A549 (cell line): ENCODE measurements around the gene PPIE. TPM values are rescaled to one million over a fixed set of nuclear protein-coding genes. Genes with fewer than 3 reads are reported as not detected.

Source experiments
- ATAC-seq, 2 experiments: fragments of 200-7000 bp in 1 of 2; fragments of >200 bp in 1 of 2; cut with Nextera tagmentation in 1 of 2; cut with Tn5 transposase in 1 of 2; 3 replicates each; pipeline versions ENCODE4 v1.8.0 to v1.9.1; 2018 to 2020; ENCODE audit warnings: mild to moderate bottlenecking in 1 of 2, moderate library complexity in 1 of 2
- CTCF ChIA-PET: fragments of 300-600 bp; sonication (Branson Sonifier 250); formaldehyde crosslinking; extraction: SDS; loops from one replicate; lab custom pipeline; 2021; ENCODE audit warnings: antibody characterized with exemption, inconsistent platforms; lab: Yijun Ruan, JAX
- POLR2A ChIA-PET: fragments of 350-600 bp; formaldehyde crosslinking; extraction: SDS; loops from one replicate; lab custom pipeline; 2021; ENCODE audit warnings: antibody characterized with exemption, inconsistent platforms; lab: Yijun Ruan, JAX
- DNase-seq, 2 experiments: peaks; one replicate each; pipeline versions ENCODE4 v3.0.0 to v3.0.0-alpha.2; 2011 to 2016; ENCODE audit warnings: low read depth in 1 of 2, low spot score in 1 of 2
- FAIRE-seq: peaks from 2 replicates; lab custom pipeline; 2011; peaks lifted over from hg19 to GRCh38; lab: Jason Lieb, UNC
- H3K27ac ChIP-seq, 2 experiments: fragments of >200 bp; sonication (Bioruptor Twin); formaldehyde crosslinking; 3 replicates each; pipeline ENCODE4 v1.5.1; 2016 to 2017
- H3K4me1 ChIP-seq: fragments of >200 bp; sonication (Bioruptor Twin); formaldehyde crosslinking; 3 replicates; pipeline ENCODE4 v1.6.1; 2016
- H3K4me2 ChIP-seq: fragments of >200 bp; sonication (Bioruptor Twin); formaldehyde crosslinking; 3 replicates; pipeline ENCODE4 v1.6.1; 2016
- H3K4me3 ChIP-seq: fragments of >200 bp; sonication (Bioruptor Twin); formaldehyde crosslinking; 3 replicates; pipeline ENCODE4 v1.5.1; 2016
- H3K9me3 ChIP-seq: fragments of >200 bp; sonication (Bioruptor Twin); formaldehyde crosslinking; 3 replicates; pipeline ENCODE4 v1.6.1; 2016
- ATOH8 ChIP-seq: fragments of 250-450 bp; sonication (Bioruptor Pico); IDR thresholded peaks from 2 replicates; pipeline ENCODE4 v1.5.0; 2020; ENCODE audit warnings: low read depth, mild to moderate bottlenecking, moderate library complexity
- CTCF ChIP-seq: fragments of >200 bp; sonication (Bioruptor Twin); formaldehyde crosslinking; IDR thresholded peaks from 3 replicates; pipeline ENCODE4 v1.5.1; 2016
- EHF ChIP-seq: fragments of 250-450 bp; sonication (Bioruptor Pico); IDR thresholded peaks from 2 replicates; pipeline ENCODE4 v1.5.0; 2020; ENCODE audit warnings: mild to moderate bottlenecking
- ESRRA ChIP-seq: fragments of 150-350 bp; IDR thresholded peaks from 2 replicates; pipeline ENCODE4 v1.6.1; 2014; ENCODE audit warnings: mild to moderate bottlenecking, low read length, borderline replicate concordance
- FOXS1 ChIP-seq: fragments of 250-450 bp; sonication (Bioruptor Pico); IDR thresholded peaks from 2 replicates; pipeline ENCODE4 v1.5.0; 2020; ENCODE audit warnings: mild to moderate bottlenecking, moderate library complexity
- GATA3 ChIP-seq: IDR thresholded peaks from 2 replicates; pipeline ENCODE4 v1.6.1; 2012; ENCODE audit warnings: borderline replicate concordance
- JUN ChIP-seq, 2 experiments: fragments of >200 bp; sonication (Bioruptor Twin); formaldehyde crosslinking; IDR thresholded peaks; 2 replicates in 1 of 2; 3 replicates in 1 of 2; pipeline ENCODE4 v1.6.1; 2016 to 2017
- KDM5A ChIP-seq: fragments of 200-600 bp; sonication (generic); IDR thresholded peaks from 2 replicates; pipeline ENCODE4 v1.6.1; 2016; ENCODE audit warnings: antibody characterized with exemption, mild to moderate bottlenecking
- MAFK ChIP-seq: fragments of 450-650 bp; IDR thresholded peaks from 2 replicates; pipeline ENCODE4 v1.6.1; 2014; ENCODE audit not compliant: partially characterized antibody
- MAX ChIP-seq: IDR thresholded peaks from 2 replicates; pipeline ENCODE4 v1.6.1; 2012
- MAZ ChIP-seq: fragments of 150-350 bp; IDR thresholded peaks from 2 replicates; pipeline ENCODE4 v1.6.1; 2014; ENCODE audit warnings: antibody characterized with exemption, low read depth, low read length, borderline replicate concordance
- NFE2L2 ChIP-seq: fragments of 150-350 bp; conservative IDR thresholded peaks from 2 replicates; pipeline ENCODE4 v1.6.1; 2014; ENCODE audit warnings: low read length
- NPAS2 ChIP-seq: fragments of 250-450 bp; sonication (Bioruptor Pico); IDR thresholded peaks from 2 replicates; pipeline ENCODE4 v1.8.0; 2022; ENCODE audit warnings: mild to moderate bottlenecking, moderate library complexity, borderline replicate concordance
- REST ChIP-seq: fragments of 200-600 bp; sonication (generic); IDR thresholded peaks from 2 replicates; pipeline ENCODE4 v1.6.1; 2016; ENCODE audit warnings: antibody characterized with exemption, mild to moderate bottlenecking, moderate library complexity
- RNF2 ChIP-seq: fragments of 200-600 bp; sonication (generic); IDR thresholded peaks from 2 replicates; pipeline ENCODE4 v1.6.1; 2016; ENCODE audit warnings: low read depth, mild to moderate bottlenecking, antibody characterized with exemption, moderate library complexity, borderline replicate concordance
- SMC3 ChIP-seq: fragments of >200 bp; sonication (Bioruptor Twin); formaldehyde crosslinking; IDR thresholded peaks from 3 replicates; pipeline ENCODE4 v1.6.1; 2018; ENCODE audit warnings: inconsistent platforms
- SREBF2 ChIP-seq: fragments of 450-650 bp; IDR thresholded peaks from 2 replicates; pipeline ENCODE4 v1.6.1; 2014; ENCODE audit warnings: mild to moderate bottlenecking, moderate library complexity
- TFCP2L1 ChIP-seq: fragments of 250-450 bp; sonication (Bioruptor Pico); IDR thresholded peaks from 2 replicates; pipeline ENCODE4 v1.5.0; 2021; ENCODE audit warnings: mild to moderate bottlenecking
- TP53 ChIP-seq: fragments of 250-450 bp; sonication (Bioruptor Pico); IDR thresholded peaks from 2 replicates; pipeline ENCODE4 v1.5.0; 2021; ENCODE audit warnings: mild to moderate bottlenecking, moderate library complexity
- ZC3H11A ChIP-seq: fragments of 450-650 bp; IDR thresholded peaks from 2 replicates; pipeline ENCODE4 v1.6.1; 2014; ENCODE audit warnings: antibody characterized with exemption, mild to moderate bottlenecking
- ZNF302 ChIP-seq: fragments of 250-450 bp; sonication (Bioruptor Pico); IDR thresholded peaks from 2 replicates; pipeline ENCODE4 v1.9.0; 2021; ENCODE audit warnings: inconsistent platforms, mild to moderate bottlenecking, moderate library complexity
- WGBS: methylation state at CpG from one replicate; pipeline ENCODE4 v1.1.6; 2017; ENCODE audit errors: missing lambda C conversion rate; 5-methylcytosine and 5-hydroxymethylcytosine counted together
- polyA plus RNA-seq, 4 experiments: library from polyadenylated mRNA; depleted of rRNA in 3 of 4; stranded (reverse); fragments of >200 nt; fragmentation: RNase III in 1 of 4; extraction: RNeasy Plus Mini Kit Qiagen cat#74134 plus additional on column Dnase treatment in 1 of 4; gene quantifications; 2 replicates in 3 of 4; 3 replicates in 1 of 4; pipeline ENCODE4 v1.2.3, GENCODE V29; 2011 to 2017
- TF ChIP-seq, protein P1 (sequence below): IDR thresholded peaks from 2 replicates; pipeline ENCODE4 v1.6.1; 2012; ENCODE audit warnings: low read depth, borderline replicate concordance
- TF ChIP-seq, protein P2 (sequence below): fragments of 150-350 bp; IDR thresholded peaks from 2 replicates; pipeline ENCODE4 v1.6.1; 2014; ENCODE audit warnings: low read depth, mild to moderate bottlenecking, low read length

PPIE gene
- polyA plus RNA-seq, 2 of the 4 experiments (the other 2 are of a cell fraction): 46.6 to 75.6 TPM

DNA sequence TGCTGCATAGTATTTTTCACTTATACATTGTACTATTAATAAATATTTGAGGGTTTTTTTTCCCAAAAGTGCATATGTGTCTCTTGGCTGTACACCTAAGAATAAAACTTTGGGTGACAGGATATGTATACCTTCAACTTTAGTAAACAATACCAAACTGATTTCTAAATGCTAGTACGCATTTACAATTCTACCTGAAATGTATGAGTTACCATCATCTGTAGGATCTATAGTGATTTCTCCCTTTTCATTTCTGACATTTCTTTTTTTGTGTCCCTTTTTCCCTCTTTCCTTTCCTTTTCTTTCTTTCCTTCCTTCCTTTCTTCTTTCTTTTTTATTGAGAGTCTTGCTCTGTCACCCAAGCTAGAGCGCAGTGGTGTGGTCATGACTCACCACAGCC is 66.7 kb downstream of the PPIE start (continued):
- no peak for TF ChIP-seq TFCP2L1
- no peak for TF ChIP-seq JUN (IDR thresholded peaks at IDR 0.05)
- no peak for TF ChIP-seq MAX
- no peak for TF ChIP-seq ATOH8
- no peak for TF ChIP-seq ZC3H11A
- TF ChIP-seq FOXS1 (CRISPR knock-in tag): no peak

- ATAC-seq (no peak), FAIRE-seq (no peak), DNase-seq (no peak)
- ChIA-PET POLR2A (no interaction called here), CTCF (interaction anchor here (1.8 kb wide), 1 partner anchor 9 kb away, joined by 12 read pairs; no protein-coding TSS in a partner anchor)
- no peak overlapping the region for H3K4me2 ChIP-seq
- no peak for TF ChIP-seq FOXS1 (CRISPR knock-in tag)
- peak; percentile 23 for TF ChIP-seq MAFK
- WGBS: 56% methylated on average over 7 of the region's 8 CpGs
- H3K9me3 ChIP-seq: no peaks in the 10 kb centered on the region
- H3K4me3 ChIP-seq: no peak overlapping the region
- no peak overlapping the region for H3K27ac ChIP-seq
- no peaks in the 10 kb centered on the region for H3K4me1 ChIP-seq
These were observed 70.3 kb downstream of the PPIE start for GRCh38 chr1:39808784-39809517.

DNA sequence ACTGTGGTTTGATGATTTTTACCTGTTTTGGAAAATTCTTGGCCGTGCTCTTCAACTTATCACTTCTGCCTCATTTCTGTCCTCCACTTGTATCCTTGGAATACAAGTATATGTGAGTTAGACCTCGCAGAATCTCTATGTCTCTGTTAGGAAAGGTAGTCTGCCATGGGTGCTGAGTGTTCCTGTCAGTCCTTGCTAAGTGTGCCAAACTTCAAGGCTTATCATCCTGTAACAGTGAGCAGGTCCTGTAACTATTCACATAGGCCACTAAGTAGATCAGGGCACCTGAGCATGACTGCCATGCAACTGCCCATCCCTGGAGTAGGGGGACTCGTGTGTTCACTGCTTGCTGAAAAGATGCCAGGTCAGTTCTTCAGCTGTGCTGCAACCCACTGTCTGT is 74.2 kb downstream of the PPIE start:
- no peak for ATAC-seq
- no peaks in the 10 kb centered on the region for H3K9me3 ChIP-seq

More for the DNA sequence above, 74.2 kb downstream of the PPIE start:
- TF ChIP-seq NPAS2 (no peak), ESRRA (no peak), EHF (CRISPR knock-in tag) (no peak), REST (no peak), GATA3 (no peak), MAZ (no peak), KDM5A (no peak), SREBF2 (no peak), NFE2L2 (no peak), RNF2 (no peak), SMC3 (no peak), CTCF (no peak), ZNF302 (no peak), TP53 (CRISPR knock-in tag) (no peak), FOXS1 (CRISPR knock-in tag) (no peak)
- TF ChIP-seq, protein P1, sequence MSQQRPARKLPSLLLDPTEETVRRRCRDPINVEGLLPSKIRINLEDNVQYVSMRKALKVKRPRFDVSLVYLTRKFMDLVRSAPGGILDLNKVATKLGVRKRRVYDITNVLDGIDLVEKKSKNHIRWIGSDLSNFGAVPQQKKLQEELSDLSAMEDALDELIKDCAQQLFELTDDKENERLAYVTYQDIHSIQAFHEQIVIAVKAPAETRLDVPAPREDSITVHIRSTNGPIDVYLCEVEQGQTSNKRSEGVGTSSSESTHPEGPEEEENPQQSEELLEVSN: no peak
- TF ChIP-seq, protein P2, sequence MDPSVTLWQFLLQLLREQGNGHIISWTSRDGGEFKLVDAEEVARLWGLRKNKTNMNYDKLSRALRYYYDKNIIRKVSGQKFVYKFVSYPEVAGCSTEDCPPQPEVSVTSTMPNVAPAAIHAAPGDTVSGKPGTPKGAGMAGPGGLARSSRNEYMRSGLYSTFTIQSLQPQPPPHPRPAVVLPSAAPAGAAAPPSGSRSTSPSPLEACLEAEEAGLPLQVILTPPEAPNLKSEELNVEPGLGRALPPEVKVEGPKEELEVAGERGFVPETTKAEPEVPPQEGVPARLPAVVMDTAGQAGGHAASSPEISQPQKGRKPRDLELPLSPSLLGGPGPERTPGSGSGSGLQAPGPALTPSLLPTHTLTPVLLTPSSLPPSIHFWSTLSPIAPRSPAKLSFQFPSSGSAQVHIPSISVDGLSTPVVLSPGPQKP: no peak
- 57% methylated on average over 3 of the region's 3 CpGs for WGBS
- FAIRE-seq (no peak), DNase-seq (no peak)
- H3K4me3 ChIP-seq: no peak overlapping the region
- H3K4me1 ChIP-seq: 0 out of 3 replicates have a peak, but pooled peaks cover 9% of the 10 kb centered on the region
- no peak overlapping the region for H3K27ac ChIP-seq
- ChIA-PET CTCF (interaction anchor here (3.6 kb wide), 1 partner anchor 89 kb away, joined by 18 read pairs; the partner anchor contains the start of gene MYCL), POLR2A (no interaction called here)
- no peak overlapping the region for H3K4me2 ChIP-seq
